Mesenchymal stem cell (in vitro differentiated cells and primary cell): ENCODE data around the gene CCDC171.
"Not testable (repeated sequence)": the region's sequence is repeated elsewhere in the genome, so short reads cannot be mapped to it uniquely, and the experiment has no call there.

Experiments used
- DNase-seq: peaks from one replicate; pipeline ENCODE4 v3.0.0-alpha.2; 2013
- H2AFZ ChIP-seq: one replicate; pipeline ENCODE4 v1.6.1; 2013; ENCODE audit warnings: low read depth, mild to moderate bottlenecking, control low read depth, inconsistent platforms, low read length, moderate library complexity
- H2AK5ac ChIP-seq: 2 replicates; pipeline ENCODE4 v1.6.1; 2013; ENCODE audit warnings: low read length, moderate library complexity, mild to moderate bottlenecking, inconsistent platforms; ENCODE audit not compliant: severe bottlenecking
- H2BK120ac ChIP-seq: one replicate; pipeline ENCODE4 v1.6.1; 2013; ENCODE audit warnings: low read depth, mild to moderate bottlenecking, inconsistent platforms, low read length, moderate library complexity
- H2BK12ac ChIP-seq, 2 experiments: one replicate each; pipeline ENCODE4 v1.6.1; 2013; ENCODE audit warnings: inconsistent platforms in 2 of 2, low read length in 2 of 2, mild to moderate bottlenecking in 2 of 2, moderate library complexity in 2 of 2, control low read depth in 1 of 2
- H2BK15ac ChIP-seq: one replicate; pipeline ENCODE4 v1.6.1; 2013; ENCODE audit warnings: mild to moderate bottlenecking, low read depth, inconsistent platforms; ENCODE audit not compliant: poor library complexity, severe bottlenecking
- H2BK5ac ChIP-seq: 2 replicates; pipeline ENCODE4 v1.6.1; 2013; ENCODE audit warnings: low read depth, mild to moderate bottlenecking, low read length, control low read depth, inconsistent platforms; ENCODE audit not compliant: poor library complexity, severe bottlenecking
- H3K14ac ChIP-seq, 2 experiments: one replicate each; pipeline ENCODE4 v1.6.1; 2013; ENCODE audit warnings: inconsistent platforms in 2 of 2, low read length in 2 of 2, control low read depth in 1 of 2, mild to moderate bottlenecking in 1 of 2, moderate library complexity in 1 of 2
- H3K18ac ChIP-seq, 2 experiments: one replicate each; pipeline ENCODE4 v1.6.1; 2013; ENCODE audit warnings: inconsistent platforms in 2 of 2, low read length in 2 of 2, control low read depth in 1 of 2, low read depth in 1 of 2, mild to moderate bottlenecking in 1 of 2
- H3K23ac ChIP-seq, 2 experiments: one replicate each; pipeline ENCODE4 v1.6.1; 2013; ENCODE audit warnings: inconsistent platforms in 2 of 2, low read length in 2 of 2, mild to moderate bottlenecking in 2 of 2, moderate library complexity in 2 of 2, control low read depth in 1 of 2
- H3K27ac ChIP-seq: 2 replicates; pipeline ENCODE4 v1.5.1; 2013; ENCODE audit warnings: mild to moderate bottlenecking, moderate library complexity, low read length, control low read depth, inconsistent platforms; ENCODE audit not compliant: poor library complexity, severe bottlenecking
- H3K27me3 ChIP-seq, 2 experiments: 2 replicates each; pipeline versions ENCODE4 v1.6.1 to v1.7.0; 2013; ENCODE audit warnings: low read length in 2 of 2, mild to moderate bottlenecking in 2 of 2, moderate library complexity in 2 of 2, control low read depth in 1 of 2, inconsistent platforms in 1 of 2; ENCODE audit not compliant: control insufficient read depth in 1 of 2, insufficient read depth in 1 of 2
- H3K36me3 ChIP-seq, 2 experiments: 2 replicates each; pipeline versions ENCODE4 v1.6.1 to v1.7.0; 2013; ENCODE audit warnings: low read length in 2 of 2, control low read depth in 1 of 2, inconsistent platforms in 1 of 2, low read depth in 1 of 2, mild to moderate bottlenecking in 1 of 2; ENCODE audit not compliant: insufficient read depth in 2 of 2, control insufficient read depth in 1 of 2
- H3K4ac ChIP-seq, 2 experiments: one replicate each; pipeline ENCODE4 v1.6.1; 2013; ENCODE audit warnings: inconsistent platforms in 2 of 2, low read length in 2 of 2, mild to moderate bottlenecking in 2 of 2, moderate library complexity in 2 of 2, control low read depth in 1 of 2, low read depth in 1 of 2
- H3K4me1 ChIP-seq: 2 replicates; pipeline ENCODE4 v1.6.1; 2013; ENCODE audit warnings: low read depth, low read length, control low read depth; ENCODE audit not compliant: control insufficient read depth, insufficient read depth
- H3K4me2 ChIP-seq: 2 replicates; pipeline ENCODE4 v1.6.1; 2013; ENCODE audit warnings: low read length, mild to moderate bottlenecking, inconsistent platforms; ENCODE audit not compliant: poor library complexity, severe bottlenecking
- H3K4me3 ChIP-seq, 2 experiments: 2 replicates each; pipeline versions ENCODE4 v1.5.1 to v1.7.0; 2013; ENCODE audit warnings: low read length in 2 of 2, mild to moderate bottlenecking in 2 of 2, control low read depth in 1 of 2, low read depth in 1 of 2; ENCODE audit not compliant: insufficient read depth in 1 of 2
- H3K79me1 ChIP-seq: replicated peaks from 2 replicates; pipeline ENCODE4 v1.6.1; 2013; ENCODE audit warnings: mild to moderate bottlenecking, control low read depth, low read length, inconsistent platforms; ENCODE audit not compliant: poor library complexity, severe bottlenecking
- H3K9ac ChIP-seq: 2 replicates; pipeline ENCODE4 v1.7.0; 2013; ENCODE audit warnings: mild to moderate bottlenecking, low read length, moderate library complexity
- H3K9me3 ChIP-seq: 2 replicates; pipeline ENCODE4 v1.7.0; 2013; ENCODE audit warnings: mild to moderate bottlenecking, low read length; ENCODE audit not compliant: control insufficient read depth
- H4K8ac ChIP-seq: one replicate; pipeline ENCODE4 v1.6.1; 2013; ENCODE audit warnings: inconsistent platforms, mild to moderate bottlenecking, low read length, moderate library complexity
- H4K91ac ChIP-seq: one replicate; pipeline ENCODE4 v1.6.1; 2013; ENCODE audit warnings: mild to moderate bottlenecking, low read length, inconsistent platforms
- WGBS: methylation state at CpG from one replicate; pipeline ENCODE4 v1.1.7; 2013; ENCODE audit warnings: mixed read lengths; 5-methylcytosine and 5-hydroxymethylcytosine counted together

The CCDC171 gene

DNA sequence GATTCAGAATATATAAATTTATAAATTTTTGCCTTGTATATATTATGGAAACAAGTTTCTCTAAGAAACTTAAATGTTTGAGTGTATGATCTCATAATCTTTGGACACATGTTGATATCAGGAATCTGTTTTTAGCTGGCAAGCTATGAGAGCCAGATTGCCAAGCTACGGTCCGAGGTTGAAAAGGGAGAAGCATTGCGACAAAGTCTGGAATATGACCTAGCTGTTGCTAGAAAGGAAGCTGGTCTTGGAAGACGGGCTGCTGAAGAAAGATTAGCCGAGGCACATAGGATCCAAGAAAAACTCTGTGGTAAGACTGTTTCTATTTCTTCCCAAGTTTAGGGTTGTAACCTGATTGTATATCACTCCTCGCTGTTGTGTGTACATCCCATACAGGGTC lies 25.9 kb downstream of the CCDC171 start:
- Histone ChIP-seq H3K23ac (no peak overlapping the region), H3K27me3 (no peaks in the 10 kb centered on the region), H3K18ac (no peak overlapping the region), H2BK5ac (no peak overlapping the region), H4K91ac (no peak overlapping the region), H3K4ac (no peak overlapping the region), H3K4me2 (no peak overlapping the region), H3K4me3 (no peak overlapping the region), H2BK15ac (no peak overlapping the region), H3K14ac (no peak overlapping the region), H3K4me1 (no peaks in the 10 kb centered on the region), H3K36me3 (no peaks in the 10 kb centered on the region), H2BK12ac (no peak overlapping the region), H2AK5ac (no peak overlapping the region), H3K27ac (no peak overlapping the region), H3K9me3 (no peaks in the 10 kb centered on the region), H3K79me1 (no peaks in the 10 kb centered on the region), H4K8ac (no peak overlapping the region), H2BK120ac (no peak overlapping the region), H3K9ac (no peak overlapping the region), H2AFZ (no peak overlapping the region)
- 96% methylated on average over 6 of the region's 6 CpGs for WGBS
- no peak for DNase-seq

DNA sequence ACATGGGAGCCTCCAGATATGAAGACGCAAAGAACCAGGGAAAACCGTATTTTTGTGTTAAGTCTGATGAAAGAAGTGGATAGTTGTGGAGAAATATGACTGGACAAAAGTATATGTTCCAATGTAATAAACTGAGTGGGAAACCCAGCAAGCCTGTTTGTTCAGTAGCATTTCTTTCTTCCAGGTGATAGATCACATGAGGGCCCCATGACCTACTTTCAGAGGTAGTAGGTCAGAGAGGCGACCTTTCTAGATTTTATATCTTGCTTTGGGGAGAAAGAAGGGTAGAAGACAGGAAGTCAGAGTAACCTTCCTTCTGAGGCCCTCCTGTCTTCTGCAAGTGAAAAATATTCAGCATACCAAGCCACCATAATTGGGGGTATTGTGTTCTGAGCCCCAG lies 31.5 kb downstream of the CCDC171 start:
- no peak overlapping the region for H2AK5ac ChIP-seq
- WGBS = 95% methylated on average over 3 of the region's 3 CpGs
- no peak overlapping the region for H3K4me2 ChIP-seq

DNA sequence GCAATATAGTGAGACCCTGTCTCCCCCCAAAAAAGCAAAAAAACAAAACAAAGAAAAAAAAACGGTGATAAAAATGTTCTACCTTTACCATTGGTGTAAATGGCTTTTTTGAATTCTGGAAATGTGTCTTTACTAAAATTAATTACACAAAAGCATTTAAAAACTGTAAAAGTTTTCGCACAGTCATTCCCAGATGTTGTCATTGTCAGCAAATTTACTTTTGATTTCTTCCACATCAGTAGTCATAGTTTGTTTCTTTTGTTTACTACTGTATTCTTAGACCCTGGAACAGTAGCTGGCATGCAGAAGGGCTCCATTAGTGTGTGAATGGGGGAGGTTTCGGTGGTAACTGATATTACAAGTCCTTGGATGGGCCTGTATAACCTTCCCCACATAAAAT lies 39.5 kb downstream of the CCDC171 start:
- DNase-seq = no peak
- H3K4ac ChIP-seq = no peak overlapping the region
- H3K4me3 ChIP-seq = no peak overlapping the region
- no peak overlapping the region for H2BK120ac ChIP-seq
- H2BK15ac ChIP-seq = no peak overlapping the region
- no peak overlapping the region for H3K14ac ChIP-seq
- H2BK12ac ChIP-seq = no peak overlapping the region
- no peak overlapping the region for H4K8ac ChIP-seq
- H3K79me1 ChIP-seq = no peaks in the 10 kb centered on the region
- H2AK5ac ChIP-seq = no peak overlapping the region
- no peak overlapping the region for H2BK5ac ChIP-seq
- WGBS = 94% methylated on average over 1 of the region's 3 CpGs
- H3K27ac ChIP-seq = no peak overlapping the region
- no peak overlapping the region for H3K18ac ChIP-seq
- no peak overlapping the region for H3K4me2 ChIP-seq
- H3K9ac ChIP-seq = no peak overlapping the region
- H2AFZ ChIP-seq = no peak overlapping the region
- no peak overlapping the region for H3K23ac ChIP-seq
- H4K91ac ChIP-seq = no peak overlapping the region
- H3K36me3 ChIP-seq = no peaks in the 10 kb centered on the region
- no peaks in the 10 kb centered on the region for H3K9me3 ChIP-seq
- no peaks in the 10 kb centered on the region for H3K4me1 ChIP-seq
- no peaks in the 10 kb centered on the region for H3K27me3 ChIP-seq

More for the DNA sequence above, 31.5 kb downstream of the CCDC171 start:
- Histone ChIP-seq H3K23ac (no peak overlapping the region), H3K14ac (no peak overlapping the region), H3K27ac (no peak overlapping the region), H4K91ac (no peak overlapping the region), H3K9me3 (no peaks in the 10 kb centered on the region), H2BK5ac (no peak overlapping the region), H2AFZ (no peak overlapping the region), H2BK15ac (no peak overlapping the region), H4K8ac (no peak overlapping the region), H3K36me3 (no peaks in the 10 kb centered on the region), H3K4me3 (no peak overlapping the region), H3K4me1 (no peaks in the 10 kb centered on the region), H3K18ac (no peak overlapping the region), H3K9ac (no peak overlapping the region), H2BK120ac (no peak overlapping the region), H3K27me3 (no peaks in the 10 kb centered on the region), H3K4ac (no peak overlapping the region), H2BK12ac (no peak overlapping the region), H3K79me1 (no peaks in the 10 kb centered on the region)
- no peak for DNase-seq

DNA sequence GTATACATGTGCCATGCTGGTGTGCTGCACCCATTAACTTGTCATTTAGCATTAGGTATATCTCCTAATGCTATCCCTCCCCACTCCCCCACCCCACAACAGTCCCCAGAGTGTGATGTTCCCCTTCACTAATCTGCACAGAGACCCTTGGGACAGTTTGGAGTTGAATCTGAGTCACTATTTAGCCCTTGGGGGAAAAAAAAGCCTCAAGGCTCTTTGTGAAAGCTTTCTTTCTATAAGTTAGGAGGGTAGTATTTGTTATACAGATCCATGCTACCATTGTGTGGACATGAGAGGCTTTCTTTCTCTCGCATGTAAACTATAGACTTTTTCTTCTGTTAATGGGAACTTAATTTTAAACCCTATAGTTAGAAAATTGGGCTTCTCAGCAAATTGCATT lies 40.1 kb downstream of the CCDC171 start:
- H2AFZ ChIP-seq, H3K14ac ChIP-seq, H2AK5ac ChIP-seq, H3K4me1 ChIP-seq, H2BK15ac ChIP-seq, H3K18ac ChIP-seq, H2BK12ac ChIP-seq, DNase-seq, H3K36me3 ChIP-seq, H3K4ac ChIP-seq, H3K27ac ChIP-seq, H3K4me2 ChIP-seq, H2BK5ac ChIP-seq, H4K91ac ChIP-seq, H3K23ac ChIP-seq, H3K4me3 ChIP-seq, H2BK120ac ChIP-seq, H3K79me1 ChIP-seq, H3K9me3 ChIP-seq, H3K9ac ChIP-seq, H4K8ac ChIP-seq, H3K27me3 ChIP-seq: not testable (repeated sequence)
- no CpG with 5 or more reads among the region's 1 CpG for WGBS
